HCT116 (cell line): ENCODE data around the gene SPDYE3. TPM values are rescaled to one million over a fixed set of nuclear protein-coding genes. Genes with fewer than 3 reads are reported as not detected.
"Not testable (repeated sequence)": the region's sequence is repeated elsewhere in the genome, so short reads cannot be mapped to it uniquely, and the experiment has no call there.

Experiments
- ATAC-seq: fragments of 200-7000 bp; cut with Tn5 transposase; 2 replicates; pipeline ENCODE4 v1.9.1; 2020; ENCODE audit warnings: mild to moderate bottlenecking, moderate library complexity
- BruUV-seq: library from RNA; stranded (reverse); fragments of 400-500 nt; replicated peaks from 2 replicates; lab custom pipeline; 2021; lab: Mats Ljungman, UMichigan
- CTCF ChIA-PET: fragments of 300-600 bp; sonication (Branson Sonifier 250); formaldehyde crosslinking; loops from one replicate; lab custom pipeline; 2021; ENCODE audit warnings: antibody characterized with exemption; lab: Charles Lee
- POLR2A ChIA-PET: fragments of 300-600, 350-600 bp; sonication (Branson Sonifier 250); formaldehyde crosslinking; loops from one replicate; lab custom pipeline; 2021; ENCODE audit warnings: antibody characterized with exemption; lab: Charles Lee
- RAD21 ChIA-PET, 2 experiments: fragments of 300-600 bp; sonication (Branson Sonifier 250); formaldehyde crosslinking; loops; one replicate each; lab custom pipeline; 2023; ENCODE audit warnings: low total read pairs in 2 of 2; ENCODE audit not compliant: uncharacterized antibody in 2 of 2, unreplicated experiment in 2 of 2, low non-redundant PET in 1 of 2; lab: Charles Lee
- DNase-seq: peaks from one replicate; pipeline ENCODE4 v3.0.0-alpha.2; 2010; ENCODE audit warnings: low read depth, low spot score
- H2AFZ ChIP-seq: fragments of 200-600 bp; shearing (Covaris generic), sonication (generic); 2 replicates; pipeline ENCODE4 v1.6.1; 2017; ENCODE audit warnings: low read depth, mixed run types, mixed read lengths, antibody characterized with exemption, low read length; ENCODE audit not compliant: poor library complexity, severe bottlenecking
- H3K27ac ChIP-seq: 2 replicates; pipeline ENCODE4 v1.5.1; 2012; ENCODE audit warnings: low read depth, low read length
- H3K27me3 ChIP-seq: fragments of 200-600 bp; sonication (generic); 2 replicates; pipeline ENCODE4 v1.6.1; 2016; ENCODE audit warnings: mixed run types, low read length, mixed read lengths; ENCODE audit not compliant: insufficient read depth
- H3K36me3 ChIP-seq, 2 experiments: fragments of 200-500 bp in 1 of 2; fragments of 200-600 bp in 1 of 2; sonication (Bioruptor generic) in 1 of 2; sonication (generic) in 1 of 2; 2 replicates each; pipeline versions ENCODE4 v1.5.1 to v1.6.1; 2014 to 2016; ENCODE audit warnings: low read length in 2 of 2, inconsistent platforms in 1 of 2, mixed read lengths in 1 of 2, mixed run types in 1 of 2; ENCODE audit not compliant: insufficient read depth in 2 of 2, control insufficient read depth in 1 of 2
- H3K4me1 ChIP-seq, 2 experiments: fragments of 200-600 bp in 1 of 2; sonication (generic) in 1 of 2; 2 replicates each; pipeline versions ENCODE4 v1.5.1 to v1.6.1; 2012 to 2017; ENCODE audit warnings: low read length in 2 of 2, inconsistent platforms in 1 of 2, mild to moderate bottlenecking in 1 of 2, mixed read lengths in 1 of 2, mixed run types in 1 of 2, moderate library complexity in 1 of 2; ENCODE audit not compliant: insufficient read depth in 2 of 2, control insufficient read depth in 1 of 2
- H3K4me2 ChIP-seq: fragments of 200-600 bp; sonication (generic); 2 replicates; pipeline ENCODE4 v1.6.1; 2017; ENCODE audit warnings: mixed run types, low read length, mixed read lengths
- H3K4me3 ChIP-seq, 2 experiments: fragments of 200-600 bp in 1 of 2; sonication (generic) in 1 of 2; replicated peaks in 1 of 2; 2 replicates each; pipeline ENCODE4 v1.5.1; 2011 to 2016; ENCODE audit warnings: low read length in 2 of 2, control low read depth in 1 of 2, low read depth in 1 of 2, mild to moderate bottlenecking in 1 of 2, mixed read lengths in 1 of 2, mixed run types in 1 of 2
- H3K79me2 ChIP-seq: fragments of 200-600 bp; sonication (generic); 2 replicates; pipeline ENCODE4 v1.6.1; 2017; ENCODE audit warnings: mild to moderate bottlenecking, mixed run types, low read length, moderate library complexity, mixed read lengths; ENCODE audit not compliant: insufficient read depth
- H3K9ac ChIP-seq: fragments of 200-600 bp; sonication (generic); 2 replicates; pipeline ENCODE4 v1.6.1; 2016; ENCODE audit warnings: low read length, mixed read lengths
- H3K9me2 ChIP-seq: fragments of 200-600 bp; sonication (generic), shearing (Covaris generic); 2 replicates; pipeline ENCODE4 v1.6.1; 2017; ENCODE audit warnings: mixed run types, mild to moderate bottlenecking, moderate library complexity; ENCODE audit not compliant: insufficient read depth
- H3K9me3 ChIP-seq, 2 experiments: fragments of 200-500 bp in 1 of 2; fragments of 200-600 bp in 1 of 2; sonication (Bioruptor generic) in 1 of 2; sonication (generic) in 1 of 2; 2 replicates each; pipeline ENCODE4 v1.6.1; 2014 to 2017; ENCODE audit warnings: low read length in 2 of 2, mixed read lengths in 2 of 2, inconsistent platforms in 1 of 2, low read depth in 1 of 2, mild to moderate bottlenecking in 1 of 2, mixed run types in 1 of 2, moderate library complexity in 1 of 2; ENCODE audit not compliant: control insufficient read depth in 1 of 2, insufficient read depth in 1 of 2
- H4K20me1 ChIP-seq: fragments of 200-600 bp; sonication (generic), shearing (Covaris generic); 2 replicates; pipeline ENCODE4 v1.6.1; 2017; ENCODE audit warnings: mixed run types, mild to moderate bottlenecking, moderate library complexity; ENCODE audit not compliant: insufficient read depth
- EZH2 ChIP-seq: fragments of 200-600 bp; sonication (generic); IDR thresholded peaks from 2 replicates; pipeline ENCODE4 v1.6.1; 2017; ENCODE audit warnings: antibody characterized with exemption, mixed run types
- JUND ChIP-seq: IDR thresholded peaks from 2 replicates; pipeline ENCODE4 v1.6.1; 2012
- TCF7L2 ChIP-seq: IDR thresholded peaks from 2 replicates; pipeline ENCODE4 v1.7.0; 2011; ENCODE audit warnings: borderline replicate concordance, inconsistent platforms; ENCODE audit not compliant: insufficient read depth, insufficient read length; ENCODE audit errors: extremely low read depth
- intact Hi-C: fragments of 100-400 bp; cut with micrococcal nuclease; formaldehyde crosslinking; loops from 2 replicates; pipeline ENCODE4 v1.10.0; 2022
- total RNA-seq: library from RNA; stranded (reverse); gene quantifications from one replicate; pipeline ENCODE4 v1.2.1, GENCODE V29; 2021; ENCODE audit not compliant: unreplicated experiment
- TF ChIP-seq, protein P1 (sequence below): IDR thresholded peaks from 2 replicates; pipeline ENCODE4 v1.6.1; 2012; ENCODE audit warnings: low read depth
- TF ChIP-seq, protein P2 (sequence below): IDR thresholded peaks from 2 replicates; pipeline ENCODE4 v1.6.1; 2012

Gene SPDYE3
- total RNA-seq, 1 experiment from 2014 or later: not detected

DNA sequence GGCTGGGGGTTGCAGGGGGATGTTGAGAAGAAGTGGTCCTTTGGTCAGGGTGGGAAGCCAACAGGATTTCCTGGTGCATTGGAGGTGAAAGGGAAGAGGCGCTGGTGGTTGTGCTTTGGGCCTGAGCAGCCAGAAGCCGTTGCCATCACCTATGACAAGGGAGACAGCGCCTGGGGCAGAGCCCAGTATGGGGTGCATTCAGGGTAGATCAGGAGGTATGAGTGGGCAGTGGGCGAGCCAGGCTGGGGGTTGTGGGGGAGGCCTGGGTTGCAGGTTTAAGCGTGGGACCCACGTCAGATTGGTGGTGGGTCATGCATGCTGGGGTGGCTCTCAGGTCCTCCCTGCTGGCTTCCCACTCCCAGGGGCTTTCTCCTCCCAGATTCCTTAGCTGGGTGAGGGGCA, 44.2 kb downstream of the SPDYE3 start (continued):
- TF ChIP-seq, protein P1, sequence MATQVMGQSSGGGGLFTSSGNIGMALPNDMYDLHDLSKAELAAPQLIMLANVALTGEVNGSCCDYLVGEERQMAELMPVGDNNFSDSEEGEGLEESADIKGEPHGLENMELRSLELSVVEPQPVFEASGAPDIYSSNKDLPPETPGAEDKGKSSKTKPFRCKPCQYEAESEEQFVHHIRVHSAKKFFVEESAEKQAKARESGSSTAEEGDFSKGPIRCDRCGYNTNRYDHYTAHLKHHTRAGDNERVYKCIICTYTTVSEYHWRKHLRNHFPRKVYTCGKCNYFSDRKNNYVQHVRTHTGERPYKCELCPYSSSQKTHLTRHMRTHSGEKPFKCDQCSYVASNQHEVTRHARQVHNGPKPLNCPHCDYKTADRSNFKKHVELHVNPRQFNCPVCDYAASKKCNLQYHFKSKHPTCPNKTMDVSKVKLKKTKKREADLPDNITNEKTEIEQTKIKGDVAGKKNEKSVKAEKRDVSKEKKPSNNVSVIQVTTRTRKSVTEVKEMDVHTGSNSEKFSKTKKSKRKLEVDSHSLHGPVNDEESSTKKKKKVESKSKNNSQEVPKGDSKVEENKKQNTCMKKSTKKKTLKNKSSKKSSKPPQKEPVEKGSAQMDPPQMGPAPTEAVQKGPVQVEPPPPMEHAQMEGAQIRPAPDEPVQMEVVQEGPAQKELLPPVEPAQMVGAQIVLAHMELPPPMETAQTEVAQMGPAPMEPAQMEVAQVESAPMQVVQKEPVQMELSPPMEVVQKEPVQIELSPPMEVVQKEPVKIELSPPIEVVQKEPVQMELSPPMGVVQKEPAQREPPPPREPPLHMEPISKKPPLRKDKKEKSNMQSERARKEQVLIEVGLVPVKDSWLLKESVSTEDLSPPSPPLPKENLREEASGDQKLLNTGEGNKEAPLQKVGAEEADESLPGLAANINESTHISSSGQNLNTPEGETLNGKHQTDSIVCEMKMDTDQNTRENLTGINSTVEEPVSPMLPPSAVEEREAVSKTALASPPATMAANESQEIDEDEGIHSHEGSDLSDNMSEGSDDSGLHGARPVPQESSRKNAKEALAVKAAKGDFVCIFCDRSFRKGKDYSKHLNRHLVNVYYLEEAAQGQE: no peak
- TF ChIP-seq, protein P2, sequence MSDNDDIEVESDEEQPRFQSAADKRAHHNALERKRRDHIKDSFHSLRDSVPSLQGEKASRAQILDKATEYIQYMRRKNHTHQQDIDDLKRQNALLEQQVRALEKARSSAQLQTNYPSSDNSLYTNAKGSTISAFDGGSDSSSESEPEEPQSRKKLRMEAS: no peak
- TF ChIP-seq EZH2 (no peak), TCF7L2 (no peak), JUND (no peak)
- TF ChIP-seq, all 23 proteins: peak for 0

DNA sequence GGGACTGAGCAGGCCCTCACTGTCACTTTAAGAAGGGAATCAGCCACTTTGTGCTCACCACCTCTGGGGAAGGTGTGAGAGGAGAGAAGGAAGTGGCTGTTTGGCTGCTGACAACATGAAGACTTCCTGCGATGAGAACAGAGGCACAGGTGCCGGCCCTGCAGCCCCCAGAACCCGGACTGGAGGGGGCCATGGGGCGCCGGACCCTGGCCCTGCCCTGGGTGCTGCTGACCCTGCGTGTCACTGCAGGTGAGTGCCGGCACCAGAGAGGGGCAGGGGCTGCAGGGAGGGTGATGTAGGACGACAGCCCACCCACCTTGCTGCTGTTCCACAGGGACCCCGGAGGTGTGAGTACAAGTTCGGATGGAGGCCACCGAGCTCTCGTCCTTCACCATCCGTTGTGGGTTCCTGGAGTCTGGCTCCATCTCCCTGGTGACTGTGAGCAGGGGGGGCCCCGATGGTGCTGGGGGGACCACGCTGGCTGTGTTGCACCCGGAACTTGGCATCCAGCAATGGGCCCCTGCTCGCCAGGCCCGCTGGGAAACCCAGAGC, 44.8 kb downstream of the SPDYE3 start:
- CTCF ChIA-PET: interaction anchor here (0.6 kb wide), 1 partner anchor 220 kb away, joined by 3 read pairs; no protein-coding TSS in a partner anchor
- BruUV-seq, H3K4me3 ChIP-seq, ATAC-seq, H3K27ac ChIP-seq, DNase-seq, H2AFZ ChIP-seq, H3K9me3 ChIP-seq, H3K4me2 ChIP-seq, RAD21 ChIA-PET, H4K20me1 ChIP-seq, H3K9ac ChIP-seq, H3K4me1 ChIP-seq, intact Hi-C loops, H3K27me3 ChIP-seq, H3K9me2 ChIP-seq: not testable (repeated sequence)
- peaks cover 22% of the 10 kb centered on the region; the same call in 1 of the 2 replicates for H3K79me2 ChIP-seq
- POLR2A ChIA-PET: interaction anchor here (0.7 kb wide), 1 partner anchor 16 kb away, joined by 4 read pairs; no protein-coding TSS in a partner anchor
- peaks cover 58 to 72% of the 10 kb centered on the region in 2 experiments for H3K36me3 ChIP-seq
